ENCODE results near the gene NSMF.
A peak's percentile ranks its signal among the peaks of the same experiment; 100 is the strongest.
"Not testable (repeated sequence)": the region's sequence is repeated elsewhere in the genome, so short reads cannot be mapped to it uniquely, and the experiment has no call there.

The NSMF gene

DNA sequence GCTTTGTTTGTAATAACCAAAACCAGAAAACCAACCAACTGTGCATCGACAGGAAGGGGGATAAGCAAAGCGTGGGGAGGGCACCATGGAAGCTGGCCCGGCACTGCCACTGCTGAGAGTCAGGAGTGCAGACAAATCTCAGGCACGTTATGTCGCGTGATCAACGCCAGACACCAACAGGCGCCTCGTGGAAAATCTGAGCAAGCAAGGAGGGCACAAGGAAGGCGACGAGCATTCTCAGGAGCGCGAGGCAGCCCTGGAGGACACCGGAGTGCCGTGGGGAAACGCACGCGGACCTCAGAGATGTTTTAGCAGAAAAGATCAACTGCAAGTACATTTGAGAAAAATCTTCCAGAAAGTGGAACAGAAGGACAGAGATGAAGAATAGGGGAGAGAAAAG is 15.1 kb upstream of the NSMF start:
- no peak for DNase-seq

DNA sequence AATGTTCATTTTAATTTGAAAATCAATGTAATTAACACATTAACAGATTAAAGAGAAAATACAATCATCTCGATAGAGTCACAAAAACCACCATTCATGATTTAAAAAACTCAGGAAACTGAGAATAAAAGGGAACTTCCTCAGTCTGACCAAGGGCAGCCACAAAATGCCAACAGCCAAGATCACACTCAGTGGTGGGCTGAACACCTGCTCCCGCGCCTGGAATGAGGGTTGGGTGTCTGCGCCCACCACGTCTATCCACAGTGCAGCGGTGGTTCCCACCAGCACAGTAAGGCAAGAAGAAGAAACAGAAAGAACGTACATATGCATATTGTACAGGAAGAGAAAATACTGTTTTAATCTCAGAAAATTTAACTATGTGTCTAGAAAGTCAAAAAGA is 11.7 kb upstream of the NSMF start:
- DNase-seq, result no peak

DNA sequence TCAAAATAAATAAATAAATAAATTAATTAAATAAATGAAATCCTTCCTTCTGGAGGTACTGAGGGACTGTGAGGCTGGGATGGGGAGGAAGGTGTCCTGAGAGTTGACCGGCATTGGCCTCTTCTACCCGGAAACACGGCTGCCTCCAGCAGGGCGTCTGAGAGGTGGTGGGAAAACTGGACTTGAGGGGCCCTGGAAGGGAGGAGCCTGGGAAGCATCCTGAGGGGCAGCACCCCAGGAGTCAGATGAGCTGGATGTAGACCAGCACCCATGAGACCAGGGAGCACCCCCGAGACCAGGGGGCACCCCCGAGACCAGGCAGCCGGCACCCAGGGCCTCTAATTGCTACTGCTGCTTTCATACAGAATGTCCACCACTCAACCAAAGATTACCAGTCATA is 8.8 kb upstream of the NSMF start:
- no peak for DNase-seq

DNA sequence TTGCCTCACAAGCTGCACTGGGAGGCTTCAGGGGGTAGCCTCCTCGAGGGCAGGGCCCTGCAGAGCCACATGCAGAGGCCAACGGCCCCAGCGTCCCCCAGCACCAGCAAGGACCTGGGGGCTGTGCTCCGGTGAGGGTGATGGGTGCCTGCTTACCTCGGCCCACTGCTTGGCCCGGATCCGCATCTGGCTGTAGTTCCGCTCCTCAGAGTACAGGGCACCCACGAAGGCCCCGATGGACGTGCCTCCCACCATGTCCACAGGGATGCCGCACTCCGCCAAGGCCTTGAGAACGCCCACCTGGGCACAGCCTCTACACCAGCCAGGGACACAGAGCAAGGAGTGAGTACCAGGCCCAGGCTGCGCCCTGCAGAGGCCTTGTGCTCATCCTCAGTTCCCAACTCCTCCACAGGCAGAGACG is 8.0 kb upstream of the NSMF start:
- no peak for DNase-seq

DNA sequence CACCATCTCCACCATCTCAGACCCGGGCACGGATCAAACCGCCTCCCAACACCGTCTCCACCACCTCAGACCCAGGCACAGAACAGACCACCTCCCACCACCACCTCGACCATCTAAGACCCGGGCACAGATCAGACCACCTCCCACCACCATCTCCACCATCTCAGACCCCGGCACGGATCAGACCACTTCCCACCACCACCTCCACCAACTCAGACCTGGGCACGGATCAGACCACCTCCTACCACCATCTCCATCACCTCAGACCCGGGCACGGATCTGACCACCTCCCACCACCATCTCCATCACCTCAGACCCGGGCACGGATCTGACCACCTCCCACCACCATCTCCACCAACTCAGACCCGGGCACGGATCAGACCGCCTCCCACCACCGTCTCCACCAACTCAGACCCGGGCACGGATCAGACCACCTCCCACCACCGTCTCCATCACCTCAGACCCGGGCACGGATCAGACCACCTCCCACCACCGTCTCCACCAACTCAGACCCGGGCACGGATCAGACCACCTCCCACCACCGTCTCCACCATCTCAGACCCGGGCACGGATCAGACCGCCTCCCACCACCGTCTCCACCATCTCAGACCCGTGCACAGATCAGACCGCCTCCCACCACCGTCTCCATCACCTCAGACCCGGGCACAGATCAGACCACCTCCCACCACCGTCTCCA is 7.4 kb upstream of the NSMF start:
- DNase-seq, result not testable (repeated sequence)

DNA sequence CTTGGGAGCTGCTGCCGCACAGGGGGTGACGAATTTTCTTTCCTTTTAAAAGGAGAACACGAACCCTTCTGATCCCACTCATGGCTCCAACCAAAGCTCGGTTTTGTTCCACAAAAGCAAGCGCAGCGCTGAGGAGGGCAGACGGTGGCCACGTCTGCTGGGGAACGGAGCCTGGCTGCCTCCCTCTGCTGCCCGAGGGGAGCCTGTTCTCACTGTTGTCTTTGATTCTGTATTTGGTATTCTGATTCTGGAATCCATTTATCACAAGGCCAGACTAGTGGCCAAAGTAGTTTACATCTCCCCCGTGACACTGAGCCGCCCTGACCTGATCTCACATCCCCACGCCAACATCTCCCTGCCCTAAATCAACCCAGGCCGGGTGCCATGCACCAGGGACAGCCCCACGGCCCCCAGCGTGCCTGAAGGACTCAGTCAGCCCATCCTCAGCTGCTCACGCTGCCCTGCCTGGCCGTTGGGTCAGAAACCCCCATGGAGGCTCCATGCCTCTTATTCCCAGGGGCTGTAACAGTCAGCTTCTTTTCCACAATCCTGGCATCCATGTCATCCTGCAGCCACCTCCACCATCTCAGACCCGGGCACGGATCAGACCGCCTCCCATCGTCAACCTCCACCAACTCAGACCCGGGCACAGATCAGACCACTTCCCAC is 6.7 kb upstream of the NSMF start:
- no peak for DNase-seq

DNA sequence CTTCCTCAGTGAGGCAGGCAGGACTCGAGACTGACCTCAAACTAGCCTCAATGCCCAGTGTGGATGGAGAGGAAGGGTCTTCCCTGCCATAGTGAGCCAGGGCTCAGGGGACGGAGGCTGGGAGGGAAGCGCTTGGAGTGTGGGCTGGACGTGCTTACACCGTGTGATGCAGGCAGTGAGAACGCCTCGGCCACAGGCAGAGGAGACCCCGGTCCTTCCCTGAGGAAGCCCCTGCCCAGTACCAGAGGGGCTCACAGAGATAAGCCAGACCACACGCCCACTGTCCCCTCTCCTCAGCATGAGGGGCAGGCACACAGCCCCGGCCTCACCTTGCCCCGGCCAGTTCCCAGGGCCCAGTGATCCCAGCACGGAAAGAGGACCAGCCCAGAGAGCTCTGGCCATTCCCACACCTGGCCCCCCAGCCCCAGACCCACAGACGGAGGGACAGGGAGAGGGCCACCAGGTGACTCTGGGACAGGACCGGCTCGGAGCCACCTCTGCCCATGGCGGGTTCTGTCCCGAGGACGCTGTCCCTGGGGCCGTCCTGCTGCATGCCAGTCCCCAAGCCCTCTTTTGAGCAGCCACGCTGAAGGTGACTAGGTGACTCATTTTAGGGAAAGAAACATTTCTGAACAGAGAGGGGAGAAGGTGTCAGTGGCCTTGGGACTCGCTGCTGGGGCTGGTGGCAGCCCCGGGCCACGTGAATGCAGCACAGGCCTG is 6.0 kb upstream of the NSMF start:
- no peak for DNase-seq

DNA sequence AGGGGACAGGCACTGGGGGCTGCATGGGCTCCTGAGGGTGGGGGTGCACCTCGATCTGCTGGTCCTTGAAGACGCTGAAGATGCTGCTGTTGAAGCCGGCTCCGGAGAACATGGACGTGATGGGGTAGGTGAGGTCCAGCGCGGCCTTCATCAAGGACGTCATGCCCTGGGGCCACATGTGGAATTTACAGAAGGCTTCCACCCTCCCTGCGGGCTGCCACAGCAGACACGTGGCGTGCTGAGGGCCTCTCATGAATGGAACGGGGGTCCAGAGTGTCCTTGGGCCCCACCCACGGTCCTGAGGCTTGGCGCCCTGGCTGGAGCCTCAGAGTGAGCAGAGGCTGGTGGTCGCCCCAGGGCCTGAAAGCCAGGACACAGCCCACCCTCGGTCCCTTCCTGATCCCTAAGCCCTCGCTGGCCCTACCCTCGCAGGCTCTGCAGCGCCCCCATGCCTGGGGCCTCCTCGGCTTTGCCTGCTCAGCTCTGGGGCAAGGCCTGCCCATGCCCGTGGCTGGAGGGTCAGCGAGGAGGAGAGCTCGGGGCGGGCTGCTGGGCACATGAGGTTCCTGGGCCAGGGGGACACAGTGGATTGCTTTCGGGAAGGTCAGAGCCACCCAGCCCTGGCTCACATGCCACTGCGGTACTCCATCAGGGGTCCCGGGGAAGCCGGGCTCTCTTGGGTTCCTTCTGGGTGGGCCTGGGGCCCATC is 5.3 kb upstream of the NSMF start:
- no peak for DNase-seq

DNA sequence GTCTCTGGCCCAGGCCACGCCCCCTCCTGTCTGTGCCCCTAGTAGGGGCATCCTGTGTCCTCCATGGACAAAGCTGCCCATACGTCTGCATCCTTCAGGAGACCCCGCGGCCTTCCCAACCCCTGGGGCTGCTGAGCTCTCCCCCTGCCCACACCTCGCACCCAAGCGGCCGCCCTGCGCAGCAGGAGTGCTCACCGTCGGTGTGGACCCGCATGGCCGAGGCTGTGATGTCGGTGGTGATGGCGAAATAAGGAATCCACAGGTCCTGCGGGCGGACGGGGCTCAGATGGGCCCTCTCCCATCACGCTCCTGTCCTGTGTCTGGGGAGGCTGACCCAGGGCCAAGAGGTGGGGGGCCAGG is 4.8 kb upstream of the NSMF start:
- no peak for DNase-seq

DNA sequence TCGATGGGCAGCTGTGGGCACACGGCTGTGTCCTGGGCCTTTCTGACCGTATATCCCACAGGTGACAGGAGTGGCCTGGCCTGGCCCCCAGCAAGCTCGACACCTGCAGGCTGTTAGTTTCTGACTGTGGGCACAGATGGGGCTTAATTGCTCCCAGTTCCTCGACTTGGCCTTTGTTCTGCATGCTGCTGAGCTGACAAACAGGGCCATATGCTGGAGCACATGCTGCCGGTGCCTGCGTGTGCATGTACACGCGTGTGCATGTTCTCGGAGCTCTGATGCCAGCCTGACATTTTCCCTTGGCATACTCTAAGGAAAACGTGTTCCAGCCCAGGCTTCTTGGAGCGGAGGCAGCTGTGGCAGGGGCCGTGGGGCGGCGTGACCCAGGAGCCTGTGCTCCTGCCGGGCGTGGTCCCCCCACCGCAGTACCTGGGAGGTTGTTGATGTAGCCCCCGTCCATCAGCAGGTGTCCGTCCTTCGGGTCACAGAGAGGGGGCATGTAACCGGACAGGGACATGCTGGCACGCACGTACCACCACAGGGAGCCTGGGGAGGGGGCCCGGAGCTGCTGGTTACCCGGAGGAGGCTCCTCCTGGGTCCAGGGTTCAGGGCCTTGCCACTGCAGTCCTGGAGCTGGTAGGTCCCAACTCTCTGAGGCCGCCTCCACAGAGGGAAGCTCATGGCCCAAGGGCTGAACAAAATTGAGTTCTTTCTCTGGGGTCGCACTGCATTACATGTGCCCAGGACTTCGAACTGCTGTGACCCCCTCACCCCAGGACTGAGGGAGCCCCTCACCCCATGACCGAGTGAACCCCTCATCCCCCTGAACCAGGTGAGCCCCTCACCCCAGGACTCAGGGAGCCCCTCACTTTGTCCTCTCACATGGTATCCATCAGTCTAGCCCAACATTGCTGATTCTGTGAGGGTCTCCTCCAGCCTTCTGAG is 4.1 kb upstream of the NSMF start:
- no peak for DNase-seq

DNA sequence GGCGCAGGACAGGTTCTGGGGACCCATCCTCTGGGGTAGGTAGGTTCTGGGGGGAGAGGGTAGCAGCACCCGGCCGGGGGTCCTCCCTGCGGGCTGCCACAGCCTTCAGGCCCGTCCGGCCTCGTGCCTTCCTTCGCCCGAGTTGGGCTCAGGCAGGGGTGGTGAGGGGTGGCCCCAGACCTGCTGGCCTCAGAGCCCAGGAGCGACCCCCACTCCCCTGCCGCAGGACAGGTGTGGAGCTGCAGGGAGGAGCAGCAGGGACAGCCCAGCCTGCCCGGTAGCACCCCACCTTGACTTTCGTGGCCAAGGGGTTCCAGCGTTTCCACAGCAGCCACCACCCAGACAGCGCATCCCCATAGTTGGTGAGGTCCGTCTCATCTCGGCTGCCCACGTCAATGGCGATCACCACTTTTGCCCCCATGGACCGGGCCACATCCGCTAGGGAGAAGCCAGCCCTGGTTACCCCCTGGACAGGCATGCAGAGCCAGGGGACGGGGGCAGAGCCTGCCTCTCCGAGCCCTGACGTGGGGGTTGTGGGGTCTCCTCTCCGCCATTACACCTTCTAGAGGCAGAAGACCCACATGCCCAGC is 3.4 kb upstream of the NSMF start:
- no peak for DNase-seq

DNA sequence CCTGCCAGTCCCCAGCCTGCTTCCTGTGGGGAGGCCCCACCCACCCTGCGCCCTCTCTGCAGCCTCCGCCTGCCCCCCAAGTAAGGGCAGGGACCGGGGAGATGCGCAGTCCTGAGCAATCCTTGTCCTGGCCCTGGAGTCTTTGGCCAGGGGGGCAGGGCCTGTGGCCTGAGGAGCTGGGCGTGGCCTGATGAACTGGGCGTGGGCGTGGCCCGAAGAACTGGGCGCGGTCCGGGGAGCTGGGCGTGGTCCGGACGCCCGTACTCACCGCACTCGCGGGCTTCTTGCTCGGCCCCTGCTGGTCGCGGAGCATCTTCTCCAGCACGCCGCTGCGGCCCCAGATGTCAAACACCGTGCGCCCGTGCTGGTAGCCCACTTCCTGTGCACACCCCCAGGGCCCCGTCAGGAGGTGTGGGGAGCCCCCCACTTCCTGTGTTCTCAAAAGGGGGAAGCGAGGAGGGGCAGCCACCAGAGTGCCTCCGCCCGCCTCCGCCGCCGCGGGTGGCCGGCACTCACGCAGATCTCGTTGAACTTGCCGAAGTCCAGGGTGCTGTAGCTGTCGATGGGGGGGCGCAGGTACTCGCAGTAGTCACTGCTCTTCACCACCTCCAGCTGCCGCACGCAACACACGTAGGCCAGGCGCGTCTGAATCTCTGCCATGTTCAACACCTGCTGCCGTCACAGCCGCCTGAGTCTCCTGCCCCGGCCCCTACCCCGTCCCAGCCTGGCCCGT is 2.7 kb upstream of the NSMF start:
- DNase-seq, result peak; percentile 89

DNA sequence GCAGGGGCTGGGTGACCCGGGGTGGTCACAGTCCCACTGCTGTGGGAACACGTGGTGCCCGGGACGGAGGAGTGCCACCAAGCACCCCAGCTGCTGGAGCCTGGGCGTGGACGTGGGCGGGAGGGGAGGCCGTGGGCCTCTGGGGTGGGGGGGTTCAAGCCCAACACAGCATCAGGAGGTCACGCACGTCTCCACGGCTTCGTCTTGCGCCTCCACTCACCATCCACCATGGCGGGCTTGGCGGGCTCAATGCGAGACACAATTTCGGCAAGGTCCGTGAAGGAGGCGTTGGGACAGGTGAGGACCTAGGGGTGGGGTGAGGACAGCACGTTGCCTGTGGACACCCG is 2.2 kb upstream of the NSMF start:
- DNase-seq, result no peak

DNA sequence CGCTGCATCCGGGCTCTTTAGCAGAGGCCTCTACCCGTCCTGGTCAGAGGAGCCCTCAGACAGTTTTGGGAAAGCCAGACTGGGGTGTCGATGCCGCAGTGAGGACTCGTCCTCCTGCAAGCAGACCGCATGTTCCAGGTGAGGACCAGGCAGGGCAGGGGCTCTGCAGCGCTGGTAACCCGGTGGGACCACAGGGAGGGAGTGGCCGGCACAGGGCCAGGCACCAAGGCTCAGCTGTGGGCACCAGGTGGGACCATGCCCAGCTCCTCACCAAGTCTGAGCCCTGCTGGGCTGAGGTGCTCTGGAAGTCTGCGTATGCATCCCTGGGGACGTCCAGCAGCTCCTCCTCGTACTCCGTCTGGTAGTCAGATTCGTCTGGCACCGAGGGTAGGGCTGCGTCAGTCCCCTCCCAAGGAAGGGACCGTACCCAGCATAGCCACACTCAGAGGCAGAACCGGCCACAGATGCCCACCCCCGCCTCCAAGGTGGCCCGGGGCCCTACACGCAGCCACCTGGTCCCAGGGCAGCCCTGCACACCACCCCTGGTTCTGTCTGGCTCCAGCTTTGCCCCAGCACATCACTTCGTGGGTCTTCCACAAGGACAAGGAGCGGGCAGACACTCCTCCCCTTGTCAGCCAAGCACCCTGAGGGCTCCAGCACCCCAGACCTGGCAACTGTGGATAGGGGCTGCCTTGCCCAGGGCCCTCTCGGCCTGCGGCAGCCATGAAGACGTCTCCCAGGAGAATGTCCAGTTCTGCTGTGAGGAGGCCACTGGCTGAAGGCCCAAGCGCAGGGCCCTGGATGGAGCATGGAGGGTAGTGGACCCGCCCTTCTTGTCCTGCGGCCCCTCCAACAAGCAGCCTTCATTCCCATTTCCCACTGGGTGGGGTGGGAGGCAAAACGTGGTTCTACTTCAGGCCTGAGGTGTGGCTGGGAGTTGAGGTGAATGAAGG is 1.5 kb upstream of the NSMF start:
- no peak for DNase-seq

DNA sequence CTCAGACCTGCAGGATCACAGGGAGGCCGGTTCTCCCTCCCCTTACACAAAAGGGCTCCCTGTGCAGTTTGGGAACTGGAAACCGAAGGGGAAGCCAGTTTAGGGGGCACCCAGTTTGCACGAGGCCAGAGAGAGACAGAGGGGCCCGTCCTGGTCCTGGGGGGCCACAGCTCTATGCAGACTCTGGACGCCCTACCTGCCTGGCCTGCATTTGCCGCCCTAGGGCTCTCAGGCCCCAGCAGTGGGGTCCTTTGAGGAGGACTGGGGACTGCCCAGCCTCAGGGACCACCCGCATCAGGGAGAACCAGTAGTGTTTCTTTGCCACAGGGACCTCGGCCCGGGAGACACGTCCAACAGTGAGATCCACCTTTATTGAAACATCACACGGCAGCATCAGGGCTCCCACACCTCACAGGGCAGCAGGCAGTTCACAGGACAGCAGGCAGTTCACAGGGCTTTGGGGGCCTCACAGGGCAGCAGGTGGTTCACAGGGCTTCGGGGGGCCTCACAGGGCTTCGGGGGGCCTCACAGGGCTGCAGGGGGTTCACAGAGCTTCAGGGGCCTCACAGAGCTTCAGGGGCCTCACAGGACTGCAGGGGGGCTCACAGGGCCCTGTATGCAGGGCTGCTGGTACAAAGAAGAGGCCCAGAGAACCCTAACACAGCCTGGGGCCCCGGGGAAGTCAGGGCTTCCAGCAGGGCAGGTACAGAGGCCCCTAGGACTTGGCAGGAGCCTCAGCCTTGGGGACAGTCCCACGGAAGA is 648 bp upstream of the NSMF start:
- DNase-seq, result no peak

DNA sequence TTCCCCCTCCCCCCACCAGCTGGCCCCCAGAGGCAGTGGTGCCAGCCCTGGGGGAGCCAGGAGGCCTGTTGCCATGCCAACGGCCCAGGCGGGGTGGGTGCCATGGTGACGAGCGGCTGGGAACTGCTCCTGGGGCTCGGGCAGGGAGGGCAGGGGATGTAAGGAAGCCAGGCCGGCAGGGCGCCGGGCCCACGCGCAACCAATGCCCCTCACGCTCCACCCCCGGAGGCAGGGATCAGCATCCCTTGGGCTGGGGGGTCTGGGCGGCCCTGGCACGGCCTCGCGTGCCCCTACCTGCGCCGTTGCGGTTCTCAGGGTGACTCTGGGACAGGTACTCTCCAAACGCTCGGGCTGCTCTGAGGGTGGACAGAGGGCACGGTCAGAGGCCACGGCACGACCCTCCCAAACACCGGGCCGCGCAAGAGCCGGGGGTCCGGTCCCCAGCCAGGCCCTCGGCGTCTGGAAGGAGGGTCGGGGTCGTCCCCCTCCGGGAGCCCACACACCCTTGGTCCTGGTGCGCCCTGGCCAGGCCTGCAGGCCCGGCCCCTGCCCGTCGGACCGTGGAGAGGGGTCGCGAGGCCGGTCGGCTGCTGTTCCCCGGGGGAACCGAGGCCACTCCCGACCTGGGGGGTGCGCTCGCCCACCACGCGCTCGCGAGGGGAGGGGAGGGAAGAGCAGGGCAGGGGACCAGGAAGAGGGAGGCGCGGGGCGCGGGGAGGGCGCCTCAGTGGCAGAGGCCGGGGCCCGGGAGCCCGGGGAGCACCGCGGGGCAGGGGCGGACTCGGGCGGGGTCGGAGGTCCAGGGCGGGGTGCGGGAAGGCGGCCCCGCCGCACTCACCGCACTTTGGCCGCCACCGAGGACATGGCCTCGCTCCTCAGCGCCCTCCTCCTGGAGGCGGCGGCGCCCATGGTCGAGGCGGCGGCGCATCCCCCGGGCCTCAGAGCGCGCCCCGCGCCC is 661 bp downstream of the NSMF start:
- no peak for DNase-seq

DNA sequence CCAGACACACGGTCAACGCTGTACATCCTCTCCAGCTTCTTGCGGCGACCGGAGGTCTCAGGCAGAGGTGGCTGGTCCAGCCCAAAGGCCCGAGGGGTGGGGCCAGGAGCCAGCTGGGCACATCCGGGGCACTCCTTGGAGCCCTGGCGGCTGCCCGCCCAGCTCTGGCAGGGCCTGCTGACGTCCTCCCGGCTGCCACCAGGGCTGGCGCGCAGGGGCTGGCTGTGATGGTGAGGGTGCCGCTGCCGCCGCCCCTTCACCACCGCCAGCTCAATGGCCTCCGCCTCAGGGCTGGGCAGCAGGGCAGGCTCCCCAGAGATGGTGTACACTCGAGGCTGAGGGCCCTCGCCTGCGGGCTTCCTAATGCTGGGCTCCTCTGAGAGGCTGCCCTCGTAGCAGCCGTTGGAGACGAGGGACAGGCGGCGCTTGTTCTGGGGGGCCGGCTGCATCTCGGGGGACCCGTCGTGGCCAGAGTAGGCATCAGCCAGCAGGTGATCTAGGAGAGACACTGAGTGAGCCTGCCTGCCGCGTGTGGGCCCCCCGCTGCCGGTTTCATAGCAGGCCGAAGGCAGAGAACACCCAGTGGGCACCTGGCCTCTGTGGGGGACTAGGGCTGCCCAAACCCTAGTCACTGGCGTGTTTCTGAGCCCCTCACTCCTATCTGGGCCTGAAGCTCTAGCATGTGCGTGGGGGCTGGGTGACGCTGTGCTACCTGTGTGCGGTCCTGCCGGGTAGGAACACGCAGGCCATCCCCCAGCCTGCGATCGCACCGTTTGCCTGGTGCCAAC is 1.5 kb downstream of the NSMF start:
- DNase-seq, result no peak
